BE2C (cell line): ENCODE results near the gene ATAD5.
"Not testable (repeated sequence)": the region's sequence is repeated elsewhere in the genome, so short reads cannot be mapped to it uniquely, and the experiment has no call there.

Experiments
- DNase-seq: peaks from one replicate; pipeline ENCODE4 v3.0.0-alpha.2; 2020
- H3K27me3 ChIP-seq: fragments of 250-450 bp; sonication (Bioruptor Pico); 2 replicates; pipeline ENCODE4 v1.5.1; 2020; ENCODE audit warnings: mild to moderate bottlenecking
- H3K36me3 ChIP-seq: fragments of 250-450 bp; sonication (Bioruptor Pico); 2 replicates; pipeline ENCODE4 v1.5.1; 2020; ENCODE audit warnings: mild to moderate bottlenecking
- H3K4me1 ChIP-seq: fragments of 250-450 bp; sonication (Bioruptor Pico); 2 replicates; pipeline ENCODE4 v1.5.1; 2020
- H3K4me3 ChIP-seq: 2 replicates; pipeline ENCODE4 v1.5.1; 2011; ENCODE audit warnings: low read depth, low read length
- H3K9me3 ChIP-seq: fragments of 250-450 bp; sonication (Bioruptor Pico); 2 replicates; pipeline ENCODE4 v1.5.1; 2020
- CTCF ChIP-seq: IDR thresholded peaks from 2 replicates; pipeline ENCODE4 v1.5.1; 2012; ENCODE audit warnings: mild to moderate bottlenecking, low read depth, low read length

Gene ATAD5

DNA sequence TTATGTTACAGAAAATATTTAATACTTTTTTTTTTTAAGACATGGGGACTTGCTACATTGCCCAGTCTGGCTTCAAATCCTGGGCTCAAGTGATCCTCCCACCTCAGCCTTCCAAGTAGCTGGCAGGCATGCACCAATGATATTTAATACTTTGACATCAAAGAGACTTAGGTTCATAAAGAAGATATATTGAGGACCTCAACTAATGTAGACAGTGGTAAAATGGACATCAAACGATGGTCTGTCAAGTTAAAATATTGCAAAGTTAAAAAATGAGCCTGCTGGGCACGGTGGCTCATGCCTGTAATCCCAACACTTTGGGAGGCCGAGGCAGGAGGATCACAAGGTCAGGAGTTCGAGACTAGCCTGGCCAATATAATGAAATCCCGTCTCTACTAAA is 65.5 kb downstream of the ATAD5 start:
- TF ChIP-seq CTCF: no peak
- H3K36me3 ChIP-seq: no peaks in the 10 kb centered on the region; the same call in 1 of the 2 replicates
- H3K27me3 ChIP-seq: no peaks in the 10 kb centered on the region

GRCh38 chr17:30905742-30906100 is 74.0 kb downstream of the ATAD5 start:
- H3K4me3 ChIP-seq: peak overlapping the region; percentile 91
- H3K4me1 ChIP-seq: no peaks in the 10 kb centered on the region
- no peaks in the 10 kb centered on the region for H3K9me3 ChIP-seq
- TF ChIP-seq CTCF: no peak
- H3K27me3 ChIP-seq: no peaks in the 10 kb centered on the region
- DNase-seq: no peak
- H3K36me3 ChIP-seq: no peaks in the 10 kb centered on the region

More for the DNA sequence above, 65.5 kb downstream of the ATAD5 start:
- no peaks in the 10 kb centered on the region for H3K9me3 ChIP-seq
- H3K4me3 ChIP-seq: no peak overlapping the region
- H3K4me1 ChIP-seq: no peaks in the 10 kb centered on the region
- DNase-seq: no peak

DNA sequence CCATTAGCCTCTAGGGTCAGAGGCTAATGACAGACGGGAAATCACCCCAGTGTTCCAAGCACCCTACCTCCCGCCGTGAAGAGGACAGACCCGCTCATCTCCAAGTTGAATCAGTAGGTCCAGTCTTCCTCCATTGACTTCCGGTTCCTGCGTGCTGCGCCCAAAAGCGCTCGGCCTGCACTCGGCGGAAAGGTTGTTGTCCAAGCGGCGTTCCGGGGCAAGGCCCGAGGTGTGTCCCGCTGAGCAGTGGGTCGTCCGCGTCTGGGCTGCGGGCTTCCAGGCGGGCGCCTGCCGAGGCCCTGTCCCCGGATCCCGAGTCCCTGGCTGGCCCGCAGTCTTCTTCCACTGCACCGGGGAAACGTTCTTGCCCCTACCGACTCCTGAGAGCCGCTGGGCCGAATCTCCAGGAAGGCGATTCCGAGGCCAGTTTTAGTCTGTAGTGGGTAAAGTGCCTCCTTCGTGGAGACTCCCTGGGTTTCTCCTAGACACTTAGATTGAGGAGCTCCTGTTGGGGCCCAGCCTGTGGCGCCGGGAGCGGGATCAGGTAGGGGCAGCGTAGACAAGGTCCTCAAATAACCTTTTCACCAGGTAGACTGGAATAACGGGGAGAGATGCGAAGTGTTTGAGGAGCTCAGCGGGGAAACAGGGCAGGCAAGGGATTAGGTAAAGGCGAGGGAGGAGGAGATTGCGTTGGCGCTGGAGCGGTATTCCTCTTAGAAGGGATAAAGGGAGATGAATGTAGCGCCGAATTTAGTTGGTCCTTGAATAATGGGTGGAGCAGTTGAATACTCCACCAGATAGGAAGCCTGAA is 74.5 kb downstream of the ATAD5 start, which contains the start of gene TEFM:
TEFM (minus strand) TSS at position 138 of the 811 bp plus-strand sequence; CDS start at position 98, 40 bp downstream.
- Histone ChIP-seq H3K4me3 (peak within 1 kb of the TSS; percentile 91), H3K9me3 (no peaks in the 10 kb centered on the region), H3K36me3 (no peaks in the 10 kb centered on the region), H3K4me1 (no peaks in the 10 kb centered on the region), H3K27me3 (no peaks in the 10 kb centered on the region)
- peak; percentile 84 for DNase-seq
- no peak for TF ChIP-seq CTCF

DNA sequence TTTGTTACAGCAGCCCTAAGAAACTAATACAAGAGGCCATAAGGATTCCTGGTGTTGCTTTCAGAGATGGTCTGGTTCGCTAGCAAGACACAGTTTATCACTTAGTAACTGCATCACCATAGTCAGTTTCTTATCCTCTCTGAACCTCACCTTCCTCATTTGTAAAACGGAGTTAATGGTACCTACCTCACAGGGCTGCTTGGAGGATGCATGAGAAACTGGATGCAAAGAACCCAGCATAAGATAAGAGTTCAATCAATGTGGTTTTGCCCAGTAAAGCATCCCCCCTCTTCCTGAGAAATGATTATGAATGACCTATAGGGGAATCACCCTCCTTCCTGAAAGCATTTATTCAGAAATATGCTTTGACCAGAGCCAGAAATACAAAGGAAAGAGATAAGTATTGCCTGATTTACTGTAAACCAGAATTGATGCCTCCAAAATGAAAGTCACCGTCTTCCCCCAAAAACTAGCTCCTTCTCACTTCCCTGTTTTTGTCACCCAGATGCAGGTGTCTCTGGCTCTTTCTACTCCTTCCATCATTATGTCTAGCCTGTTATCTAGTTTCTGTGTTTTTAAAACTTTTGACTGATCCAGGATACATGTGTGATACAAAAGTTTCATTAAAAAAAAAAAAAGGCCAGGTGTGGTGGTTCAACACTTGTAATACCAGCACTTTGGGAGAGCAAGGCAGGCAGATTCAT is 77.1 kb downstream of the ATAD5 start:
- H3K36me3 ChIP-seq: no peaks in the 10 kb centered on the region
- H3K4me3 ChIP-seq: no peak overlapping the region
- H3K27me3 ChIP-seq: no peaks in the 10 kb centered on the region
- DNase-seq: no peak
- H3K4me1 ChIP-seq: no peaks in the 10 kb centered on the region
- TF ChIP-seq CTCF: no peak
- H3K9me3 ChIP-seq: no peaks in the 10 kb centered on the region

GRCh38 chr17:30910151-30910550 is 78.4 kb downstream of the ATAD5 start:
- not testable (repeated sequence) for H3K9me3 ChIP-seq, DNase-seq, H3K27me3 ChIP-seq, H3K4me1 ChIP-seq, H3K36me3 ChIP-seq, H3K4me3 ChIP-seq

DNA sequence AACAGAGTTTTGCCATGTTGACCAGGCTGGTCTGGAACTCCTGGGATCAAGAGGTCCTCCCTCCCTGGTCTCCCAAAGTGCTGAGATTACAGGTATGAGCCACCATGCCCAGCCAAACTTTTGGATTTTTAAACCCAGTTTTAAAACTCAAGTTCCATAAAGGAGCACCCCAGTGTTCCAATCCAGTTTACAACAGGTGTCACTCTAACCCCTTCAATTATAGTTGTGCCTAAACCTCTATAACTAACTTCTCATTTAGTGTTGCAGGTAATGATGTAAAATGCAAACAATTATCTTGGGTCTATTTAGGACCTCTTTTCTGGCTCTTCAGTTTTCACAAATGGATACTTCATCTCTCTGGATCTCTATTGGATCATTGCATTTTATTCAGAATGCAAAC is 82.2 kb downstream of the ATAD5 start:
- Histone ChIP-seq H3K36me3 (no peaks in the 10 kb centered on the region), H3K9me3 (no peaks in the 10 kb centered on the region)
- TF ChIP-seq CTCF: no peak

More for the DNA sequence above, 82.2 kb downstream of the ATAD5 start:
- no peak for DNase-seq
- Histone ChIP-seq H3K27me3 (no peaks in the 10 kb centered on the region), H3K4me3 (no peak overlapping the region), H3K4me1 (no peaks in the 10 kb centered on the region)
